Breast epithelium (tissue), 4 donors: ENCODE measurements around the gene ATP12A. TPM values are rescaled to one million over a fixed set of nuclear protein-coding genes. Genes with fewer than 3 reads are reported as not detected.
"Not testable (repeated sequence)": the region's sequence is repeated elsewhere in the genome, so short reads cannot be mapped to it uniquely, and the experiment has no call there.

Source experiments
- DNase-seq, 2 donors: peaks; one replicate each; pipeline ENCODE4 v3.0.0-alpha.2; 2019; ENCODE audit warnings: low spot score in 2 of 2
- H3K27ac ChIP-seq, 2 donors: fragments of 200-600 bp; sonication (generic) in 1 of 2; one replicate each; pipeline ENCODE4 v1.5.1; 2016 to 2019; ENCODE audit warnings: mild to moderate bottlenecking in 1 of 2
- H3K27me3 ChIP-seq, 2 donors: fragments of 200-600 bp; sonication (generic) in 1 of 2; one replicate each; pipeline versions ENCODE4 v1.5.1 to v1.6.0; 2017 to 2019; ENCODE audit warnings: control low read depth in 1 of 2, mild to moderate bottlenecking in 1 of 2
- H3K36me3 ChIP-seq: fragments of 200-600 bp; one replicate; pipeline ENCODE4 v1.5.1; 2019
- H3K4me1 ChIP-seq, 2 donors: fragments of 200-600 bp; sonication (generic); one replicate each; pipeline ENCODE4 v1.5.1; 2016 to 2019; ENCODE audit warnings: control low read depth in 1 of 2
- H3K4me3 ChIP-seq, 3 donors: fragments of 200-600 bp; sonication (generic); 1 replicate in 2 of 3; 2 replicates in 1 of 3; pipeline ENCODE4 v1.5.1; 2016 to 2019; ENCODE audit warnings: mild to moderate bottlenecking in 3 of 3, moderate library complexity in 2 of 3
- H3K9me3 ChIP-seq, 2 donors: fragments of 200-600 bp; sonication (generic) in 1 of 2; one replicate each; pipeline ENCODE4 v1.5.1; 2016 to 2019; ENCODE audit warnings: control low read depth in 1 of 2
- POLR2A ChIP-seq: fragments of 450-650 bp; IDR thresholded peaks from one replicate; pipeline ENCODE4 v1.6.1; 2016; ENCODE audit warnings: antibody characterized with exemption, mild to moderate bottlenecking, moderate library complexity
- POLR2AphosphoS5 ChIP-seq, 3 donors: sonication (generic); formaldehyde crosslinking; IDR thresholded peaks; one replicate each; pipeline ENCODE4 v1.6.1; 2017; ENCODE audit warnings: antibody characterized with exemption in 3 of 3
- intact Hi-C: fragments of 100-400 bp; cut with DNase I; formaldehyde crosslinking; loops from one replicate; pipeline ENCODE4 v1.15.1; 2023; ENCODE audit warnings: low total_unique reads
- total RNA-seq, 3 donors: library from RNA; depleted of rRNA; stranded (reverse); fragments of >200 nt; gene quantifications; one replicate each; pipeline ENCODE4 v1.1.0, GENCODE V29; 2016
- TF ChIP-seq, protein P1 (sequence below), 3 donors: fragments of 450-650 bp; IDR thresholded peaks; one replicate each; pipeline ENCODE4 v1.5.1; 2016 to 2017; ENCODE audit warnings: antibody characterized with exemption in 3 of 3, mild to moderate bottlenecking in 3 of 3, moderate library complexity in 3 of 3

The ATP12A gene
- total RNA-seq, 3 donors from 2014 or later = not detected

DNA sequence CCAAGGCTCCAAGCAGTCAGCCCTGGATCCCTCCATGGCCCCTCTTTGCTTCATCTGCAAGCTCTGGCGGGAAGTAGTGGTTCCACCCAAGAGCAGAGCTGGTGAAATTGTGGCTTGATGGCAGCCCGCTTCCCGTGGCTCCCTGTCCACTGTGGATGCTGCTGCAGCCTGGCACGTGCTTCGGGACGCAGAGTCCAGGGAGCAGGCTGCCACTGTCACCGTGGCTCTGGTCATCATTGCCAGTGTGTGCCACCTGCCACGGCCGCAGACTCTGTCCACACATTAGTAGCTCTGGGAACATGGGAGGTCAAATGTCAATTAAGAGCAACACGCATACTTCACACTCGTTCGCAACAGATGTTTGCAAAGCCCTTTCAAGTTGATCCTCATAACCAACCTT is 43.0 kb downstream of the ATP12A start:
- TF ChIP-seq, protein P1, sequence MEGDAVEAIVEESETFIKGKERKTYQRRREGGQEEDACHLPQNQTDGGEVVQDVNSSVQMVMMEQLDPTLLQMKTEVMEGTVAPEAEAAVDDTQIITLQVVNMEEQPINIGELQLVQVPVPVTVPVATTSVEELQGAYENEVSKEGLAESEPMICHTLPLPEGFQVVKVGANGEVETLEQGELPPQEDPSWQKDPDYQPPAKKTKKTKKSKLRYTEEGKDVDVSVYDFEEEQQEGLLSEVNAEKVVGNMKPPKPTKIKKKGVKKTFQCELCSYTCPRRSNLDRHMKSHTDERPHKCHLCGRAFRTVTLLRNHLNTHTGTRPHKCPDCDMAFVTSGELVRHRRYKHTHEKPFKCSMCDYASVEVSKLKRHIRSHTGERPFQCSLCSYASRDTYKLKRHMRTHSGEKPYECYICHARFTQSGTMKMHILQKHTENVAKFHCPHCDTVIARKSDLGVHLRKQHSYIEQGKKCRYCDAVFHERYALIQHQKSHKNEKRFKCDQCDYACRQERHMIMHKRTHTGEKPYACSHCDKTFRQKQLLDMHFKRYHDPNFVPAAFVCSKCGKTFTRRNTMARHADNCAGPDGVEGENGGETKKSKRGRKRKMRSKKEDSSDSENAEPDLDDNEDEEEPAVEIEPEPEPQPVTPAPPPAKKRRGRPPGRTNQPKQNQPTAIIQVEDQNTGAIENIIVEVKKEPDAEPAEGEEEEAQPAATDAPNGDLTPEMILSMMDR (IDR thresholded peaks at IDR 0.05) = no peak
- TF ChIP-seq POLR2A (no peak), POLR2AphosphoS5 (IDR thresholded peaks at IDR 0.05) (no peak)
- Histone ChIP-seq H3K36me3 (no peaks in the 10 kb centered on the region), H3K9me3 (no peaks in the 10 kb centered on the region), H3K27ac (no peak overlapping the region), H3K4me3 (no peak overlapping the region), H3K27me3 (peaks cover 0 to 6% of the 10 kb centered on the region in 2 donors), H3K4me1 (no peaks in the 10 kb centered on the region)
- intact Hi-C loops = no loop called here
- DNase-seq = no peak

DNA sequence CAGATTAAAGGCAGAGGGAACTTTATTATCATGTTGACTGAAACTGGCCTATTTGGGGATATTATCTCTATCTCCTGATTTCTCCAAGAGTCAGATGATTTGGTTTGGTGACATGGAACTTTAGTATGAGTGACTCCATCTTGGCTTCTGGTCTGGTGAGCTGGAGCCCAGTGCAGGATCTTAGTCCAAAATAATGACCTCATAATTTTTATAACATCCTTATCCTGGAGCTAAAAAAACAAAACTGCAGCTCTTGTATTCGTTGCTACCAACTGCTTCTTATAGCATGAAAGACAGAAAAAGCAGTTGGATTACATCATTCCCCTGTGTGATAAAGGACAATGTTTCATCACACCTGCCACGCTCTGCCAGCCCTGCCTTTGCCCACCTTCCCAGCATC is 44.5 kb downstream of the ATP12A start:
- peaks cover 0 to 6% of the 10 kb centered on the region in 2 donors for H3K27me3 ChIP-seq
- TF ChIP-seq POLR2A (no peak), POLR2AphosphoS5 (IDR thresholded peaks at IDR 0.05) (no peak)
- TF ChIP-seq, protein P1 (IDR thresholded peaks at IDR 0.05) = no peak
- H3K4me1 ChIP-seq = no peaks in the 10 kb centered on the region
- H3K36me3 ChIP-seq = no peaks in the 10 kb centered on the region
- H3K9me3 ChIP-seq = no peaks in the 10 kb centered on the region
- no peak overlapping the region for H3K27ac ChIP-seq
- intact Hi-C loops = no loop called here
- no peak overlapping the region for H3K4me3 ChIP-seq
- DNase-seq = no peak

DNA sequence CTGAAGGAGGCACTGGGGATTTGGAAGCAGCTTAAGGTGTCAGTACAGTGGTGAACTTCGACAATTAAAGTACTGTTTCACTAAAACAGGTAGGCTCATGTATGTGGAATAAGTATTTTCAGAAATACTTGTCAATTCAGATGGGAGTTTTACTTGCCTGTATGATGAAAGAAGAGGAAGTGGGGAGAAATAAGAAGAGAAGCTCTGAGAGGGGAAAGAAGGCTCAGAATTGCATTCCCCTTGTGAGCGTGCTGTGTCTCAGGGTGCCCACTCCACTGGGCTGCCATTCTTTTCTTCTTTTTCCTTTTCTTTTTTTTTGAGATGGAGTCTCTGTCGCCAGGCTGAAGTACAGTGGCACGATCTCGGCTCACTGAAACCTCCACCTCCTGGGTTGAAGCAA is 45.2 kb downstream of the ATP12A start:
- no peak overlapping the region for H3K4me3 ChIP-seq
- H3K36me3 ChIP-seq = no peaks in the 10 kb centered on the region
- no peaks in the 10 kb centered on the region for H3K4me1 ChIP-seq
- intact Hi-C loops = no loop called here
- DNase-seq = no peak
- no peaks in the 10 kb centered on the region for H3K9me3 ChIP-seq
- TF ChIP-seq POLR2A = no peak
- TF ChIP-seq, protein P1 (IDR thresholded peaks at IDR 0.05) = no peak
- no peak for TF ChIP-seq POLR2AphosphoS5 (IDR thresholded peaks at IDR 0.05)
- peaks cover 0 to 6% of the 10 kb centered on the region in 2 donors for H3K27me3 ChIP-seq
- no peak overlapping the region for H3K27ac ChIP-seq

DNA sequence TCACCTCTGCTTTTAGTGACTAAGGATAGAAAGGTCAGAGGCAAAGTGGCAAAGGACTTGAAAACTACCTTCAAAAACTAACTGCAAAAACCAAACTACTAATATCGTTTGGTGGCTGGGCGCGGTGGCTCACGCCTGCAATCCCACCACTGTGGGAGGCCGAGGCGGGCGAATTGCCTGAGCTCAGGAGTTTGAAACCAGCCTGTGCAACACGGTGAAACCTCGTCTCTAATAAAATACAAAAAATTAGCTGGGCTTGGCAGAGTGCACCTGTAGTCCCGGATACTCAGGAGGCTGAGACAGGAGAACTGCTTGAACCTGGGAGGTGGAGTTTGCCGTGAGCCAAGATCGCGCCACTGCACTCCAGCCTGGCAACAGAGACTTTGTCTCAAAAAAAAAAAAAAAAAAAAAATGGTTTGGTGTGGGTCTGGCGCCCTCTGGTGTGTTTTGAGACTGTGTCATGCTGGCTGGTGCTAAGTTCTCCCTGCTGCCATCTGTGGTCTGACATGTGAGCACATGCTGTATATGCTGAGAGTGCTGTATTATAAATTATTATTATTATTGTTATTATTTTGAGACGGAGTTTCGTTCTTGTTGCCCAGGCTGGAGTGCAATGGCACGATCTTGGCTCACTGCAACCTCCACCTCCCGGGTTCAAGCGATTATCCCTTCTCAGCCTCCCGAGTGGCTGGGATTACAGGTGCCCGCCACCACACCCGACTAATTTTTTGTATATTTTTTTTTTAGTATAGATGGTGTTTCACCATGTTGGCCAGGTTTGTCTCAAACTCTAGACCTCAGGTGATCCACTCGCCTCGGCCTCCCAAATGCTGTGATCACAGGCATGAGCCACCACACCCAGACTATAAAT is 47.8 kb downstream of the ATP12A start:
- DNase-seq = peak in 1 of 2 donors; percentile 32
- H3K36me3 ChIP-seq = no peaks in the 10 kb centered on the region
- no peak overlapping the region for H3K4me3 ChIP-seq
- no peaks in the 10 kb centered on the region for H3K4me1 ChIP-seq
- H3K9me3 ChIP-seq = peaks cover 0 to 9% of the 10 kb centered on the region in 2 donors
- no peak overlapping the region for H3K27ac ChIP-seq
- intact Hi-C loops = no loop called here
- TF ChIP-seq POLR2A = no peak
- TF ChIP-seq, protein P1 (IDR thresholded peaks at IDR 0.05) = peak in 2 of 3 donors; percentile 54 to 56
- peaks cover 0 to 6% of the 10 kb centered on the region in 2 donors for H3K27me3 ChIP-seq

DNA sequence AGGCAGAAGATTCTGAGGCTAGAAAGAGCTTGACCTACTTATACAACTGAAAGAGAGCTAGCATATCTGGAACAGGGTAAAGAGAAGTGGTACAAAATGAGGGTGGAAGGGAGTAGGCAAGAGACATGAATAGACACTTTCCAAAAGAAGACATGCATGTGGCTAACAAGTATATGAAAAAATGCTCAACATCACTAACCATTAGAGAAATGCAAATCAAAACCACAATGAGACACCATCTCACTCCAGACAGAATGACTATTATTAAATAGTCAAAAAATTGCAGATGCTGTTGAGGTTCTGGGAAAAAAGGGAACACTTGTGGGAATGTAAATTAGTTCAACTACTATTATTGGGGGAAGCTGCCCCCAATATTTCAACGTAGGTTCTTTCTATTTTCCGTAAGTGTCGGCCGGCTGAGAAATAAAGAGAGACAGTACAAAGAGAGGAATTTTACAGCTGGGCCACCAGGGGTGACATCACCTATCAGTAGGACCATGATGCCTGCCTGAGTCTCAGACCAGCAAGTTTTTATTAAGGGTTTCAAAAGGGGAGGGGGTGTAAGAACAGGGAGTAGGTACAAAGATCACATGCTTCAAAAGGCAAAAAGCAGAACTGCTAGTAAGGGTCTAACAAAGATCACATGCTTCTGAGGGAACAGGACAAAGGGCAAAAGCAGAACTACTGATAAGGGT is 50.8 kb downstream of the ATP12A start:
- H3K27ac ChIP-seq, H3K27me3 ChIP-seq, H3K4me3 ChIP-seq, H3K4me1 ChIP-seq, H3K36me3 ChIP-seq, DNase-seq, intact Hi-C loops, H3K9me3 ChIP-seq: not testable (repeated sequence)
